ENCODE measurements around the gene ABHD3. TPM values are rescaled to one million over a fixed set of nuclear protein-coding genes. Genes with fewer than 3 reads are reported as not detected.
"Not testable (repeated sequence)": the region's sequence is repeated elsewhere in the genome, so short reads cannot be mapped to it uniquely, and the experiment has no call there.

Gene ABHD3
- polyA plus RNA-seq, 6 donors from 2014 or later: 15.2 to 24.3 (median 19.3) TPM

DNA sequence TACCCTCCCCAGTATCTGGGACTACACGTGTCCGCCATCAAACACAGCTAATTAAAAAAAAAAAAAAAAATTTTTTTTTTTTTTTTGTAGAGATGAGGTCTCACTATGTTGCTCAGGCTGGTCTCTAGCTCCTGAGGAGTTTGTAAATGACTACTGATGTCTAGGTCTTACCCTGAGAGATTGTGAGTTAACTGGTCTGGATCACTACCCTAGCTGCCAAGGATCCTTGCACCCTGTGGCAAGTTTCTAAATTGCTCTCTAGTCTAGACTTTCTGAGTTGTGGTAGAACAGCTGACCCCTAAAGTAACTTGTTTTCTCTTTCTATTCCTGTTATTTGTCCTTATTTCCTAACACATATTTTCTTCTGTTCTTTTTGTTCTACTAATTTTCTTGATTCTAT is 44.5 kb downstream of the ABHD3 start:
- no peaks in the 10 kb centered on the region for H3K27me3 Mint-ChIP-seq
- peak overlapping the region in 3 of 6 donors; percentile 14 to 83 (median 61) for H3K27ac Mint-ChIP-seq
- no peak for ATAC-seq (ENCODE audit: low read depth in 2 of 2)
- DNase-seq: no peak
- no peaks in the 10 kb centered on the region for H3K9me3 Mint-ChIP-seq
- H3K4me3 Mint-ChIP-seq: no peak overlapping the region
- peaks cover 0 to 26% of the 10 kb centered on the region in 2 donors for H3K36me3 Mint-ChIP-seq
- H3K4me1 Mint-ChIP-seq: no peaks in the 10 kb centered on the region

GRCh38 chr18:21656402-21656801 is 48.2 kb downstream of the ABHD3 start:
- H3K9me3 Mint-ChIP-seq: peaks cover 0 to 4% (median 0%) of the 10 kb centered on the region in 7 donors
- peaks cover 0 to 7% (median 0%) of the 10 kb centered on the region in 3 donors for H3K4me1 Mint-ChIP-seq
- DNase-seq (no peak), ATAC-seq (ENCODE audit: low read depth in 2 of 2) (no peak)
- H3K36me3 Mint-ChIP-seq: peaks cover 11 to 25% of the 10 kb centered on the region in 2 donors
- H3K27me3 Mint-ChIP-seq: no peaks in the 10 kb centered on the region
- peak overlapping the region in 2 of 6 donors; percentile 12 to 62 for H3K27ac Mint-ChIP-seq
- no peak overlapping the region for H3K4me3 Mint-ChIP-seq

DNA sequence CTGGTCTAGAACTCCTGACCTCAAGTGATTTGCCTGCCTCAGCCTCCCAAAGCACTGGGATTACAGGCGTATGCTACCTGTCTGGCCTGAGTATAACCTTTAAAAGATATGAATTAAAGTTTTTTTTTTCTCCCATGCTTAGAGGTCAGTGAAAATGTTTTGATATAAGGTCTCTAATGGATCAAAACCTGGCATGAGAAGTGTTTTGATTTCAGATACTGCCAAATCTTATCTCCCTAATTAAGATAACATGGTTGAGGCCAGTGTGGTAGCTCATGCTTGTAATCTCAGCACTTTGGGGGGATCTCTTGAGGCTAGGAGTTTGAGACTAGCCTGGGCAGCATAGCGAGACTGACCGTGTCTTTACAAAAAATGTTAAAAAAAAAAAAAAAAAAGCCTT is 51.2 kb downstream of the ABHD3 start:
- Mint-ChIP-seq H3K4me1 (peaks cover 0 to 7% (median 0%) of the 10 kb centered on the region in 3 donors), H3K27ac (no peak overlapping the region), H3K36me3 (peaks cover 13 to 16% of the 10 kb centered on the region in 2 donors), H3K9me3 (peaks cover 0 to 4% (median 0%) of the 10 kb centered on the region in 7 donors), H3K4me3 (no peak overlapping the region), H3K27me3 (no peaks in the 10 kb centered on the region)
- DNase-seq (no peak), ATAC-seq (ENCODE audit: low read depth in 2 of 2) (no peak)

GRCh38 chr18:21652073-21652472 is 52.5 kb downstream of the ABHD3 start:
- Mint-ChIP-seq H3K27ac (peak overlapping the region in 2 of 6 donors; percentile 26 to 81), H3K27me3 (no peaks in the 10 kb centered on the region)
- DNase-seq: no peak

GRCh38 chr18:21650311-21650710 is 54.3 kb downstream of the ABHD3 start:
- Mint-ChIP-seq H3K9me3 (peaks cover 0 to 4% (median 0%) of the 10 kb centered on the region in 7 donors), H3K27me3 (no peaks in the 10 kb centered on the region), H3K27ac (peak overlapping the region in 1 of 6 donors; percentile 78), H3K4me3 (no peak overlapping the region), H3K36me3 (peaks cover 12 to 13% of the 10 kb centered on the region in 2 donors), H3K4me1 (peaks cover 0 to 7% (median 0%) of the 10 kb centered on the region in 3 donors)
- no peak for ATAC-seq (ENCODE audit: low read depth in 2 of 2)
- no peak for DNase-seq

More at GRCh38 chr18:21652073-21652472, 52.5 kb downstream of the ABHD3 start:
- Mint-ChIP-seq H3K4me3 (peak overlapping the region in 1 of 8 donors; percentile 22), H3K9me3 (peaks cover 0 to 4% (median 0%) of the 10 kb centered on the region in 7 donors), H3K36me3 (peaks cover 13 to 16% of the 10 kb centered on the region in 2 donors), H3K4me1 (peaks cover 0 to 7% (median 0%) of the 10 kb centered on the region in 3 donors)
- ATAC-seq (ENCODE audit: low read depth in 2 of 2): no peak

GRCh38 chr18:21640375-21640774 is 64.2 kb downstream of the ABHD3 start:
- H3K4me3 Mint-ChIP-seq; H3K27me3 Mint-ChIP-seq; ATAC-seq (ENCODE audit: low read depth in 2 of 2); DNase-seq; H3K9me3 Mint-ChIP-seq; H3K36me3 Mint-ChIP-seq: not testable (repeated sequence)
- Mint-ChIP-seq H3K4me1 (peaks cover 5 to 17% (median 7%) of the 10 kb centered on the region in 3 donors), H3K27ac (peak overlapping the region in 1 of 6 donors; percentile 67)

DNA sequence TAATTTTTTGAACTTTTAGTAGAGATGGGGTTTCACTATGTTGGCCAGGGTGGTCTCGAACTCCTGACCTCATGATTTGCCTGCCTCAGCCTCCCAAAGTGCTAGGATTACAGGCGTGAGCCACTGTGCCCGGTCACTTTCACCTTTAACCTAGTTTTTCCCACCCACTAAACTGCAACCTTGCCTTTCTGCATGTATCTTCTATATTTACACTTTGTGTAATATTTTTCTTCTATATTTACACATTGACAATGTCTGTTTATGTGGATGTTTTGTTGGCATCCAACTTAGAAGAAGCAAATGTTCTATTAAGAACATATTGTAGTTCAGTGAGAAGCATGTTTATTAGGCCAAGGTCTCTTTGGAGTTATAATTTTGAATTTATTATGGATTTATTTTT is 65.8 kb downstream of the ABHD3 start:
- no peak for DNase-seq
- ATAC-seq (ENCODE audit: low read depth in 2 of 2): no peak
- H3K4me3 Mint-ChIP-seq: no peak overlapping the region
- no peaks in the 10 kb centered on the region for H3K9me3 Mint-ChIP-seq
- no peaks in the 10 kb centered on the region for H3K27me3 Mint-ChIP-seq
- peaks cover 5 to 17% (median 7%) of the 10 kb centered on the region in 3 donors for H3K4me1 Mint-ChIP-seq
- H3K36me3 Mint-ChIP-seq: no peaks in the 10 kb centered on the region
- H3K27ac Mint-ChIP-seq: peak overlapping the region in 2 of 6 donors; percentile 18 to 47

DNA sequence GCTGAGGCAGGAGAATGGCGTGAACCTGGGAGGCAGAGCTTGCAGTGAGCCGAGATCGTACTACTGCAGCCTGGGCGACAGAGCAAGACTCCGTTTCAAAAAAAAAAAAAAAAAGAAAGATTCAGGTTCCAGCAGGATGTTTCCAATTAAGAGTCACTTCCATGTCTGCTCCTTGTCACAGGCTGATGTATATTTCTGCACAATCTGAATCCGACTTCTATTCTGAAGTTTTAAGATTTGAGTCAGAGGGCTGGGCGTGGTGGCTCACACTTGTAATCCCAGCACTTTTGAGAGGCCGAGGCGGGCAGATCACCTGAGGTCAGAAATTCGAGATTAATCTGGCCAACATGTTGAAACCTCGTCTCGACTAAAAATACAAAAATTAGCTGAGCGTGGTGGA is 67.8 kb downstream of the ABHD3 start:
- ATAC-seq (ENCODE audit: low read depth in 2 of 2): no peak
- no peaks in the 10 kb centered on the region for H3K9me3 Mint-ChIP-seq
- no peaks in the 10 kb centered on the region for H3K36me3 Mint-ChIP-seq
- H3K4me3 Mint-ChIP-seq: no peak overlapping the region
- peaks cover 5 to 17% (median 7%) of the 10 kb centered on the region in 3 donors for H3K4me1 Mint-ChIP-seq
- no peaks in the 10 kb centered on the region for H3K27me3 Mint-ChIP-seq
- H3K27ac Mint-ChIP-seq: peak overlapping the region in 2 of 6 donors; percentile 37 to 95
- DNase-seq: no peak

DNA sequence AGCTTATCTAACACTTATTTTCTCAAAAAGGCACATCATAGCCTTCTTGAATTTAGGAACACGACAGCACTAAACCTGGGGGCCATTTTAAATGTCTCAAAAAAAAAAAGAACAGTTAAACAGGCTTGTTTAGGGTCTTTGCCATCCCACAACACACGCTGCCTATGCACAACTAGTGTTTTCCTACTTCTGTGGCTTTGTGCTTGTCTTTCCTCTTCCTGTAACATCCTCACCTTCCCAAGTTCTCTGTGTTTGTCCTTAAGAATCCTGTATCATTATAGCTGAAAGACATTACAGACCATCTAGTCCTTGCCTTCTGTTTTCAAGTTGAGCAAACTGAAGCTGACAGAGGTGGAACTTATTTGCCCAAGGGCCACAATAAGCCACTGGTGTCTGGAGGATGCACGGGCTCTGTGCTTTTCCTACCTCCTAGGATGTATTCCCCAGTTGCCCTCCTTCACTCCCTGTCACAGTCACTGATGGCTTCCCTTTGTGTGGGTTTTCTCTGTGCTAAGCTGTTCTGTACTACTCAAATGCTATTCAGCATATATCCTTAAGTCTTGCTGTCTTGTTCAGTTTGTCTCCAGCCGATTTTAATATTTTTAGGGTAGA is 69.9 kb downstream of the ABHD3 start:
- no peak overlapping the region for H3K4me3 Mint-ChIP-seq
- peaks cover 5 to 17% (median 7%) of the 10 kb centered on the region in 3 donors for H3K4me1 Mint-ChIP-seq
- DNase-seq: no peak
- ATAC-seq (ENCODE audit: low read depth in 2 of 2): no peak
- H3K9me3 Mint-ChIP-seq: no peaks in the 10 kb centered on the region
- no peaks in the 10 kb centered on the region for H3K27me3 Mint-ChIP-seq
- peak overlapping the region in 2 of 6 donors; percentile 22 to 37 for H3K27ac Mint-ChIP-seq
- no peaks in the 10 kb centered on the region for H3K36me3 Mint-ChIP-seq

GRCh38 chr18:21632393-21632792 is 72.2 kb downstream of the ABHD3 start:
- H3K27me3 Mint-ChIP-seq: no peaks in the 10 kb centered on the region
- no peak for ATAC-seq (ENCODE audit: low read depth in 2 of 2)
- H3K36me3 Mint-ChIP-seq: peaks cover 8 to 11% of the 10 kb centered on the region in 2 donors
- H3K9me3 Mint-ChIP-seq: no peaks in the 10 kb centered on the region
- no peak overlapping the region for H3K4me3 Mint-ChIP-seq
- peaks cover 5 to 19% (median 6%) of the 10 kb centered on the region in 3 donors for H3K4me1 Mint-ChIP-seq
- peak overlapping the region in 2 of 6 donors; percentile 30 to 69 for H3K27ac Mint-ChIP-seq
- no peak for DNase-seq

DNA sequence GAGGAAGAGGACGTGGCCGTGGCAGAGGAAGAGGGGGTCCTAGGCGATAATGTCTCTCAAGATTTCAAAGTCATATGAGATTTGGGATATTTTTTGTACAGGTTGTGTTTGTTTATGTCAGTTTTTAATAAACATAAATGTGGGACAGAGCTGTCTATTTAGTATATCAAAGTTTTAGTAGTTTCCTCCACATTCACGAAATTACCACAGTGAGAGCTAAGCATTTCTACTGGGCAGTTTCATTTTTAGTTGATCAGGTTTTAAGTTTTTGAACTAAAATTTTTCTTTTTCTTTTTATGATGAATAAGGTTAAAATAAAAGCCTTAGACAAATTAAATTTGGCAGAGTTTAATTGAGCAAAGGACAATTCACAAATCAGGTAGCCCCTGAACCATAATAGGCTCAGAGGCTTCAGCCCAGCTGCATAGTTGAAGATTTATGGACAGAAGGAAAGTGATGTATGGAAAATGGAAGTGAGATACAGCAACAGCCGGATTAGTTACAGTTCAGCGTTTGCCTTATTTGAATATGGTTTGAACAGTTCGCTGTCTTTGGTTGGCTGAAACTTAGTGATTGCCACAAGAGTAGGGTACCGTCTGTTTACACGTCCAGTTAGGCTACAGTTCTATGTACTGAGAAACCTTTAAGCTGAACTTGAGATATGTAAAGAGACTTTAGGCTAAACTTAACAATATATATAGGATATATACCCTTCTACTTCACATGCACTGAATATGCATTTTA is 75.3 kb downstream of the ABHD3 start:
- H3K9me3 Mint-ChIP-seq: no peaks in the 10 kb centered on the region
- H3K36me3 Mint-ChIP-seq: peaks cover 11 to 16% of the 10 kb centered on the region in 2 donors
- peak overlapping the region in 1 of 8 donors; percentile 0 for H3K4me3 Mint-ChIP-seq
- DNase-seq (no peak), ATAC-seq (ENCODE audit: low read depth in 2 of 2) (peak in 1 of 2 donors; percentile 43)
- no peaks in the 10 kb centered on the region for H3K27me3 Mint-ChIP-seq
- peak overlapping the region in 3 of 6 donors; percentile 57 to 83 (median 75) for H3K27ac Mint-ChIP-seq
- H3K4me1 Mint-ChIP-seq: peaks cover 5 to 14% (median 6%) of the 10 kb centered on the region in 3 donors

GRCh38 chr18:21621640-21622039 is 82.9 kb downstream of the ABHD3 start:
- ATAC-seq (ENCODE audit: low read depth in 2 of 2); H3K27me3 Mint-ChIP-seq; H3K27ac Mint-ChIP-seq; H3K9me3 Mint-ChIP-seq; H3K36me3 Mint-ChIP-seq; H3K4me3 Mint-ChIP-seq; DNase-seq: not testable (repeated sequence)
- H3K4me1 Mint-ChIP-seq: peaks cover 7 to 13% (median 12%) of the 10 kb centered on the region in 3 donors

GRCh38 chr18:21612125-21613039 is 92.2 kb downstream of the ABHD3 start, which contains the start of gene SNRPD1:
Gene SNRPD1, plus strand, starts transcription at chr18:21612314. Its CDS starts 116 bp downstream, at chr18:21612430.
- Mint-ChIP-seq H3K27ac (peak within 1 kb of the TSS; percentile 93 to 99 (median 99)), H3K36me3 (peaks cover 0 to 4% of the 10 kb centered on the region in 2 donors), H3K4me3 (peak within 1 kb of the TSS; percentile 96 to 100 (median 99)), H3K9me3 (peaks cover 0 to 2% (median 0%) of the 10 kb centered on the region in 7 donors), H3K27me3 (no peaks in the 10 kb centered on the region), H3K4me1 (peaks cover 14 to 54% (median 40%) of the 10 kb centered on the region in 3 donors)
- ATAC-seq (ENCODE audit: low read depth in 2 of 2) (peak; percentile 96), DNase-seq (peak; percentile 88)
